WTC11 (cell line): Measurements from ENCODE around the gene SYNGR3.

Source experiments
- CTCF ChIP-seq: fragments of 200-600 bp; IDR thresholded peaks from 2 replicates; pipeline ENCODE4 v1.8.0; 2022; ENCODE audit warnings: antibody characterized with exemption
- MAX ChIP-seq: sonication (generic); formaldehyde crosslinking; IDR thresholded peaks from 2 replicates; pipeline ENCODE4 v1.8.0; 2022; ENCODE audit warnings: mild to moderate bottlenecking, missing genetic modification reagents

GRCh38 chr16:2006317-2006716 is 16.5 kb downstream of the SYNGR3 start:
- TF ChIP-seq MAX (CRISPR knock-in tag) (no peak), CTCF (no peak)
